Neutrophil (primary cell): Measurements from ENCODE around the gene MANEA.

ENCODE experiments used
- H3K27ac ChIP-seq: fragments of 200-600 bp; sonication (generic); 2 replicates; pipeline ENCODE4 v1.5.1; 2016; ENCODE audit warnings: mild to moderate bottlenecking, moderate library complexity
- H3K27me3 ChIP-seq: fragments of 200-600 bp; sonication (generic); 2 replicates; pipeline ENCODE4 v1.6.0; 2016; ENCODE audit warnings: mild to moderate bottlenecking
- H3K36me3 ChIP-seq: fragments of 200-600 bp; sonication (generic); 2 replicates; pipeline ENCODE4 v1.5.1; 2017
- H3K4me1 ChIP-seq, 2 experiments: fragments of 200-600 bp in 1 of 2; sonication (generic) in 1 of 2; 1 replicate in 1 of 2; 2 replicates in 1 of 2; pipeline versions ENCODE4 v1.5.1 to v1.6.1; 2013 to 2016; ENCODE audit warnings: low read depth in 1 of 2, low read length in 1 of 2, mild to moderate bottlenecking in 1 of 2, moderate library complexity in 1 of 2; ENCODE audit not compliant: control insufficient read depth in 1 of 2, insufficient read depth in 1 of 2
- H3K4me3 ChIP-seq, 2 experiments: fragments of 200-600 bp in 1 of 2; sonication (generic) in 1 of 2; 1 replicate in 1 of 2; 2 replicates in 1 of 2; pipeline ENCODE4 v1.5.1; 2013 to 2016; ENCODE audit warnings: low read depth in 1 of 2, low read length in 1 of 2, mild to moderate bottlenecking in 1 of 2, moderate library complexity in 1 of 2
- H3K9me3 ChIP-seq: fragments of 200-600 bp; sonication (generic); 2 replicates; pipeline ENCODE4 v1.5.1; 2016
- TF ChIP-seq, protein P1 (sequence below): fragments of 200-600 bp; sonication (generic); IDR thresholded peaks from 2 replicates; pipeline ENCODE4 v1.5.1; 2016; ENCODE audit warnings: antibody characterized with exemption

MANEA gene

DNA sequence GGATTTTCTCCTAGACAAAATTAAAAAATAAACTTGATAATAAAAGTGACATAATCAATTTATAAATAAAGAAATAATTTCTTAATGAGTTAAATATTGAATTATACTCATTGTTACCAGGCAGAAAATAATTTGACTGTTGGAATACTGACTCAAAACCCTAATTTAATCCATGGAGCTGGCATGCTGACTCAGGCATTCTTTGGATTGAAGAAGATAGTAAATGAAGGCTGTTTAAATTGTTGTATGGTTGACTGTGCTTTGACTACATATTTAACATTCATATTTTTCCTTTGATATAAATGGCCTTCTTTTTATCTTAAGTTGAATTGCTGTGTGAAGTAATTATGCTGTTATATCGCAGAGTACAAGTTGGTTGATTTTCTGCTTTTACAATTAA, 11.7 kb downstream of the MANEA start:
- Histone ChIP-seq H3K27ac (no peak overlapping the region), H3K27me3 (no peaks in the 10 kb centered on the region), H3K4me3 (no peak overlapping the region), H3K9me3 (peaks cover 11% of the 10 kb centered on the region), H3K4me1 (peaks cover 0 to 4% of the 10 kb centered on the region in 2 experiments), H3K36me3 (peaks cover 4% of the 10 kb centered on the region)
- TF ChIP-seq, protein P1, sequence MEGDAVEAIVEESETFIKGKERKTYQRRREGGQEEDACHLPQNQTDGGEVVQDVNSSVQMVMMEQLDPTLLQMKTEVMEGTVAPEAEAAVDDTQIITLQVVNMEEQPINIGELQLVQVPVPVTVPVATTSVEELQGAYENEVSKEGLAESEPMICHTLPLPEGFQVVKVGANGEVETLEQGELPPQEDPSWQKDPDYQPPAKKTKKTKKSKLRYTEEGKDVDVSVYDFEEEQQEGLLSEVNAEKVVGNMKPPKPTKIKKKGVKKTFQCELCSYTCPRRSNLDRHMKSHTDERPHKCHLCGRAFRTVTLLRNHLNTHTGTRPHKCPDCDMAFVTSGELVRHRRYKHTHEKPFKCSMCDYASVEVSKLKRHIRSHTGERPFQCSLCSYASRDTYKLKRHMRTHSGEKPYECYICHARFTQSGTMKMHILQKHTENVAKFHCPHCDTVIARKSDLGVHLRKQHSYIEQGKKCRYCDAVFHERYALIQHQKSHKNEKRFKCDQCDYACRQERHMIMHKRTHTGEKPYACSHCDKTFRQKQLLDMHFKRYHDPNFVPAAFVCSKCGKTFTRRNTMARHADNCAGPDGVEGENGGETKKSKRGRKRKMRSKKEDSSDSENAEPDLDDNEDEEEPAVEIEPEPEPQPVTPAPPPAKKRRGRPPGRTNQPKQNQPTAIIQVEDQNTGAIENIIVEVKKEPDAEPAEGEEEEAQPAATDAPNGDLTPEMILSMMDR = no peak

DNA sequence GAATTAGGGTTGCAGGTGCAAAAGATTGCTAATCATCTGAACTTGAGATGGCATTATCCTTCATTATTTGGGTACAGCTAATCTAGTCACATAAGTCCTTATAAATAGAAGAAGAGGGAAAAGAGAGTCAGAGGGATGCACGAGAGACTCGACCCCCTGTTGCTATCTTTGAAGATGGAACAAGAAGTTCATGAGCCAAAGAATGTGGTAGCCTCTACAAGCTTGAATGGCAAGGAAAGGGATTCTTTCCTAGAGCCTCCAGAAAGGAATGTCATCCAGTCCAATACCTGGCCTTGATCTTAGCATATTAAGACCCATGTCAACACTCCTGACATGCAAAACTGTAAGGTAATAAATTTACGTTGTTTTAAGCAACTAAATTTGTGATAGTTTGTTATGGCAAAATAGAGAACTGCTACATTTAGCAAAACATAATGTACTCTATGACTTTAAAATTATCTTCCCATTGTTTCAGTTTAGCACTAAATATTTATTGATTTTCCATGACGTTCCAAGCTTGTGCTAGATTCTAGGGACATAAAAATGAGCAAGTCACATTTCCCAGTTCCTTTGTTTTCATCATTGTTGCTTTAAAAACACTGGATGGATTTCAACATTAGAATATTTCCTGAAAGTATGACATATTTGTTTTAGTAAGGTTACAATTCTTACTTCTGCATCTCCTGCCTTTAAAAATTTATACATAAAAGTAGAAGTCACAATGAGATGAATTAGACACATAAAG, 12.7 kb downstream of the MANEA start:
- TF ChIP-seq, protein P1 = no peak
- H3K27me3 ChIP-seq = no peaks in the 10 kb centered on the region
- H3K27ac ChIP-seq = no peak overlapping the region
- H3K4me3 ChIP-seq = no peak overlapping the region
- peaks cover 4% of the 10 kb centered on the region for H3K9me3 ChIP-seq
- peaks cover 4% of the 10 kb centered on the region for H3K36me3 ChIP-seq
- peaks cover 0 to 4% of the 10 kb centered on the region in 2 experiments for H3K4me1 ChIP-seq

DNA sequence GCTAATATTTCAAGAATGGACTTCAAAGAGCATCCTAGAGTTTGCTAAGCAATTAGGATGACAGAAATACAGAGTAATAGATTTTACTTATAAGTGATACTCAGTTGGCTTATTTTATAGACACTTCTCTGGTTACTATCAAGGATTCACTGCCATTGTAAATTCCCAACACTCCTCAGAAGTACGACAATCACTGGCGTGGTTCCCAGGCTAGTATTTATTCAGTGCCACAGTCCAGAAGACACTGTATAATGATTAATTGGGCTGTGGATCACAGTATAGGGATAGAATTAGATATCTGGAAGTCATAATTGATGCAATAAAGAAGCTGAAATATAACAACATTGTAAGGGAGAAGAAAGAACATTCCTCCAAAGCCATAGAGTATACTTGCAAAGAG, 15.7 kb downstream of the MANEA start:
- Histone ChIP-seq H3K27ac (no peak overlapping the region), H3K9me3 (no peaks in the 10 kb centered on the region), H3K4me1 (peaks cover 0 to 4% of the 10 kb centered on the region in 2 experiments), H3K4me3 (no peak overlapping the region), H3K27me3 (no peaks in the 10 kb centered on the region), H3K36me3 (no peaks in the 10 kb centered on the region)
- TF ChIP-seq, protein P1 = no peak

DNA sequence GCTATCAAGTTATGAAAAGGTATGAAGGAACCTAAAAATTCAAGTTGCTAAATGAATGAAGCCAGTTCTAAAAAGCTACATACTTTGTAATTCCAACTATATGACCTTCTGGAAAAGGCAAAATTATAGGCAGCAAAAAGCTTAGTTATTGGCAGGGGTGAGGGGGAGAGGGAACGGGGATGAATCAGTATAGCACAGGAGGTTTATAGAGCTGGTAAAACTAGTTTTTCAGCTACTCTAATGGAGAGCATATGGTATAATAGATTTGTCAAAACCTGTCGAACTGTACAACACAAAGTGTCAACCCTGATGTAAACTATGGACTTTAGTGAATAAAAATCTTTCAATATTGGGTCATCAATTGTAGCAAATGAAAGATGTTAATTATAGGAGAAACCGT, 18.7 kb downstream of the MANEA start:
- no peak overlapping the region for H3K27ac ChIP-seq
- no peaks in the 10 kb centered on the region for H3K36me3 ChIP-seq
- H3K27me3 ChIP-seq = no peaks in the 10 kb centered on the region
- H3K9me3 ChIP-seq = no peaks in the 10 kb centered on the region
- H3K4me3 ChIP-seq = no peak overlapping the region
- no peaks in the 10 kb centered on the region for H3K4me1 ChIP-seq
- TF ChIP-seq, protein P1 = no peak

DNA sequence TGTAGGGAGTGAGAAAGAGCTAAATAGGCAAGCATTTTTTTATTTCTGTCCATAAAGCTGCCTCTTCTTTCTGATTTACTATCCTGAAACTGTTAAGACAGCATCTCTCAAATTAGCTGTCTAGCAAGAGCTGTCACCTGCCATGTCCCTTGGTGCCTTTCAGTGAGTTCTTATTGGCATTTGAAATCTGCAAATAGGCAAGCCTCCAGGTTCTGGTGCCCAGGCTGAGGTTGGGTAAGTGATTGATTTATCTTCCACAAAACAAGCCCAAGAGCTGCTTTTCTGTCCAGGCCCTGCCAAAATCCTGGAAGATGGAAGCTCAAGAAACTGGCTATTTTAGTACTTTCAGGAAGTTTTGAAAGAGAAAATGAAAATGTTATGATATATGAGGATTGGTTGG, 22.4 kb downstream of the MANEA start:
- H3K9me3 ChIP-seq = no peaks in the 10 kb centered on the region
- H3K4me3 ChIP-seq = no peak overlapping the region
- no peaks in the 10 kb centered on the region for H3K27me3 ChIP-seq

More for the DNA sequence above, 22.4 kb downstream of the MANEA start:
- Histone ChIP-seq H3K36me3 (no peaks in the 10 kb centered on the region), H3K4me1 (no peaks in the 10 kb centered on the region), H3K27ac (no peak overlapping the region)
- TF ChIP-seq, protein P1 = no peak
